Lower lobe of right lung (tissue), 2 donors: ENCODE measurements around the gene NAT16. TPM values are rescaled to one million over a fixed set of nuclear protein-coding genes. Genes with fewer than 3 reads are reported as not detected.

Source experiments
- ATAC-seq, 2 donors: fragments of 200-7000 bp; cut with Tn5 transposase; one replicate each; pipeline ENCODE4 v1.9.1; 2020 to 2022; ENCODE audit warnings: mild to moderate bottlenecking in 2 of 2, moderate library complexity in 2 of 2
- DNase-seq: peaks from one replicate; pipeline ENCODE4 v3.0.0-alpha.2; 2020
- H3K27ac ChIP-seq: fragments of 200-600 bp; one replicate; pipeline ENCODE4 v1.8.0; 2022
- H3K27me3 ChIP-seq: fragments of 200-600 bp; one replicate; pipeline ENCODE4 v1.8.0; 2022; ENCODE audit warnings: low read depth
- H3K36me3 ChIP-seq: fragments of 200-600 bp; one replicate; pipeline ENCODE4 v1.8.0; 2022; ENCODE audit warnings: mild to moderate bottlenecking
- H3K4me1 ChIP-seq: fragments of 200-600 bp; one replicate; pipeline ENCODE4 v1.8.0; 2022
- H3K4me3 ChIP-seq: fragments of 200-600 bp; one replicate; pipeline ENCODE4 v1.8.0; 2022; ENCODE audit warnings: mild to moderate bottlenecking
- H3K9me3 ChIP-seq: fragments of 200-600 bp; one replicate; pipeline ENCODE4 v1.8.0; 2022
- CTCF ChIP-seq: fragments of 200-600 bp; IDR thresholded peaks from one replicate; pipeline ENCODE4 v1.8.0; 2022; ENCODE audit warnings: antibody characterized with exemption, mild to moderate bottlenecking
- intact Hi-C: fragments of 100-400 bp; cut with DNase I; formaldehyde crosslinking; loops from one replicate; pipeline ENCODE4 v1.11.0; 2022
- total RNA-seq: library from RNA; stranded (reverse); fragmentation: NEBNext Ultra II Directional; extraction: Animal tissue kit (Norgen Biotek cat#: 25700); gene quantifications from one replicate; pipeline ENCODE4 v1.2.1, GENCODE V29; 2021
- donor health status: DM: no; HTN: yes; CAD: no; lungs with severe emphysema.

The NAT16 gene
- total RNA-seq, 1 donor from 2014 or later = not detected

DNA sequence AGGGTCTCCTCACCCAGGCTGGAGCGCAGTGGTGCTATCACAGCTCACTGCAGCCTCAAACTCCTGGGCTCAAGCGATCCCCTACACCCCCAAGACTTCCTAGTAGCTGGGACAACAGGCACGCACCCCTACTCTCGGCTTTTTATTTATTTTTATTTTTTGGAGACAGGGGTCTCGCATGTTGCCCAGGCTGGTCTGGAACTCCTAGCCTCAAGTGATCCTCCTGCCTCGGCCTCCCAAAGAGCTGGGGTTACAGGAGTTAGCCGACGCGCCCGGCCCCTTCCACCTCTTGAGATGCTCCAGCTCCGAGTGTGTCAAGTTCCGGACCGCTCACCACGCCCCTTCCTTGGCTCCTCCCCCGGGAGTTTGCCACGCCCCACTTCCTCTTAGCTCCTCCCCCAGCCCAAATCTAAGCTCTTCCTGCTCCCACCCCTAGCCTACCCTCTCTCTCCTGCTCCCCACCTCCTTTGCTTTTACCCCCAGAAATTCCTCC, 6.3 kb downstream of the NAT16 start:
- intact Hi-C loops = no loop called here
- Histone ChIP-seq H3K9me3 (no peaks in the 10 kb centered on the region), H3K4me1 (peaks cover 32% of the 10 kb centered on the region), H3K27ac (no peak overlapping the region), H3K27me3 (peaks cover 100% of the 10 kb centered on the region), H3K4me3 (peak overlapping the region; percentile 13), H3K36me3 (no peaks in the 10 kb centered on the region)
- DNase-seq (no peak), ATAC-seq (peak; percentile 48 to 54)
- no peak for TF ChIP-seq CTCF

DNA sequence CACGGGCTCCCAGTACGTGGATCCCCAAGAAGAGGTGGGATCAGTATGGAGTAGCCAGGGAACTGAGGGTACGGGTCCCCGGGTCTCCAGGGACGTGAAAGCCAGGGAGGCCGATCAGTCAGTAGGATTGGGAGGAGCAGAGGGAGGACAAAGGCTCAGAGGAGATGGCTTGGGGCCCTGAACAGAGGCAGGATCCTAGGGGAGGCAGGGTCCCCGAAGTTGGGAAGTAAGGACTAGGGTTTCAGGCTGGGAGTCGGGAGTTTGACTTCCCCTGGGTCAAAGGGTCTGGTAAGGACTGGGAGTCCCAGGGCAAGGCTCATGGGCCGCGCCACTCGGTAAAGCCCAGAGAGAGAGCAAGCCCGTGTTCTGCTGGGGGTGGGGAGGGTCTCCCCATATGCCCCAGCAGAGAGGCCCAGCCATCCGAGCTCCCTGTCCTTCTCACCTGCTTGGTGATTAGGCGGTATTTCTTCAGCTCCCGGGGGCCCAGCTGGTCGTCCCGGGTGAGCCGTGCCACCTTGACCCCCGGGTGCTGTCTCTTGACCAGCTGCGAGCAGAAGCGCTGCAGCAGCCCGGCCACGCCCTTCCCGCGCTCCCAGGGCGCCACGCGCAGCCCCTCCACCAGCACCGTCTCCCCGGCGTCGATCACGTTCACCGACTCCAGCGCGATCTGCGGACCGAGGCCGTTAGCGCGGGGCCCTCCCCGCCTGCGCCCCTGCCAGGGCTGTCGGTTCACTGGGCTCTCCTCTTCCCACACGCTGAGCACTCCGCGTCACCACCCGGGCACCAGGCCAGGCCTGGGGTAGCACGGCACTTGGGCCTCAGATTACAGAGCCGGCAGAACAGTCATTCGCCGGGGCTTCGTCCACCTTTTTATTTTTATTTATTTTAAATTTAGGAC, 7.0 kb downstream of the NAT16 start:
- TF ChIP-seq CTCF = no peak
- Histone ChIP-seq H3K4me1 (peaks cover 32% of the 10 kb centered on the region), H3K27ac (no peak overlapping the region), H3K4me3 (peak overlapping the region; percentile 13), H3K9me3 (no peaks in the 10 kb centered on the region), H3K27me3 (peaks cover 100% of the 10 kb centered on the region), H3K36me3 (no peaks in the 10 kb centered on the region)
- intact Hi-C loops = no loop called here
- DNase-seq = peak; percentile 83
- ATAC-seq = peak; percentile 67 to 83

- Histone ChIP-seq H3K9me3 (no peaks in the 10 kb centered on the region), H3K4me3 (no peak overlapping the region), H3K27me3 (peaks cover 100% of the 10 kb centered on the region), H3K36me3 (no peaks in the 10 kb centered on the region), H3K4me1 (peaks cover 32% of the 10 kb centered on the region), H3K27ac (no peak overlapping the region)
- ATAC-seq (no peak), DNase-seq (no peak)
- TF ChIP-seq CTCF = no peak
- intact Hi-C loops = no loop called here
Observed at GRCh38 chr7:101172005-101172853, 7.9 kb downstream of the NAT16 start.

GRCh38 chr7:101171442-101171837, 8.7 kb downstream of the NAT16 start:
- H3K27ac ChIP-seq = no peak overlapping the region
- H3K9me3 ChIP-seq = no peaks in the 10 kb centered on the region
- H3K4me1 ChIP-seq = peaks cover 32% of the 10 kb centered on the region
- no peak for TF ChIP-seq CTCF
- H3K27me3 ChIP-seq = peaks cover 98% of the 10 kb centered on the region
- no peak for ATAC-seq
- intact Hi-C loops = no loop called here
- H3K4me3 ChIP-seq = no peak overlapping the region
- no peak for DNase-seq
- no peaks in the 10 kb centered on the region for H3K36me3 ChIP-seq

- no peak for TF ChIP-seq CTCF
- Histone ChIP-seq H3K4me1 (peaks cover 35% of the 10 kb centered on the region), H3K9me3 (no peaks in the 10 kb centered on the region), H3K36me3 (no peaks in the 10 kb centered on the region), H3K27ac (no peak overlapping the region), H3K4me3 (no peak overlapping the region), H3K27me3 (peaks cover 98% of the 10 kb centered on the region)
- ATAC-seq = no peak
- intact Hi-C loops = no loop called here
- no peak for DNase-seq
Observed at GRCh38 chr7:101170617-101171441, 9.3 kb downstream of the NAT16 start.
